Measurements from ENCODE around the gene DNAI1. TPM values are rescaled to one million over a fixed set of nuclear protein-coding genes. Genes with fewer than 3 reads are reported as not detected.

The DNAI1 gene
- total RNA-seq, 1 experiment from 2014 or later, result 1.1 TPM

DNA sequence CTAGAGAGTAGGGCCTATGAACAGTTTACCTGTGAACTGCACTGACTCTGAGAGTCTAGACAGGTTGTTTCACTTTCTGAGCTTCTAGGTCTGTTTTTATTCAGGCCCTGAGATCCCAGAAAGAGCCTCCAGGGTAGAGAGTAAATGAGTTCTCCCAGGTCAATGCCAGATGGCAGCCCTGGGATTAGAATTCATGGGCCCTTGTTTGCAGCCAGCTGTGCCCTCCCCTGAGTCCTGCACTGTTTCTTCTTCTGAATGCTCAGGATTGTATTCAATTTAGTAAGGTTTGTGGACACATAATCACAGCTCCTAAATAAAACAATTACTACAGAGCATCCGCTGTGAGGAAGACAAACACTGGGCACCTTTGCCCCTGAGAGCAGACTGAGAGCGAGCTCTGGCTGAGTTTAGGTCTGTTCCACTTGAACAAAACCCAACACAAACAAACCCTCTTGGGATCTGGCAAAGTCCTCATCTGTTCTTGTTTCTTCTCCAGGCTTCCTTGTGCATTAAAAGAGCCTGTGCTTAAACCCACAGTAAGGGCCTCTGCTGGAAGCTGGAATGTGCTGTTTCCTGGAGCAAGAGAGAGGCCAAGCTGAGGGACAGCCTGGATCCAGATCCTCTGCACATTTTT lies 30.2 kb upstream of the DNAI1 start:
- H3K36me3 ChIP-seq (ENCODE audit: control insufficient read depth in 1 of 2, insufficient read depth in 2 of 2, low read length in 2 of 2), result no peaks in the 10 kb centered on the region
- no peaks in the 10 kb centered on the region for H4K20me1 ChIP-seq (ENCODE audit: insufficient read depth)
- H3K4me2 ChIP-seq (ENCODE audit: low read length), result no peak overlapping the region
- intact Hi-C loops (cut with micrococcal nuclease), result no loop called here
- H3K9ac ChIP-seq (ENCODE audit: low read length), result no peak overlapping the region
- H3K9me2 ChIP-seq (ENCODE audit: insufficient read depth), result no peaks in the 10 kb centered on the region
- DNase-seq (ENCODE audit: low read depth, low spot score), result no peak
- no TSS peak for BruUV-seq (replicated peaks)
- H3K4me3 ChIP-seq (replicated peaks in 1 of 2; ENCODE audit: low read depth in 1 of 2, low read length in 2 of 2), result no peak overlapping the region
- ChIA-PET RAD21 (ENCODE audit: low non-redundant PET in 1 of 2, low total read pairs in 2 of 2, uncharacterized antibody in 2 of 2, unreplicated experiment in 2 of 2) (no interaction called here), POLR2A (no interaction called here), CTCF (no interaction called here)
- H3K79me2 ChIP-seq (ENCODE audit: insufficient read depth, low read length), result no peaks in the 10 kb centered on the region
- no peaks in the 10 kb centered on the region for H3K27me3 ChIP-seq (ENCODE audit: insufficient read depth, low read length)
- H2AFZ ChIP-seq (ENCODE audit: low read depth, low read length, poor library complexity, severe bottlenecking), result no peak overlapping the region
- no peak for TF ChIP-seq EZH2phosphoT487 (IDR thresholded peaks at IDR 0.05; ENCODE audit: borderline replicate concordance)
- TF ChIP-seq YY1 (IDR thresholded peaks at IDR 0.05; ENCODE audit: extremely low read depth, insufficient replicate concordance, low read depth, low read length), result no peak
- TF ChIP-seq, protein P1, sequence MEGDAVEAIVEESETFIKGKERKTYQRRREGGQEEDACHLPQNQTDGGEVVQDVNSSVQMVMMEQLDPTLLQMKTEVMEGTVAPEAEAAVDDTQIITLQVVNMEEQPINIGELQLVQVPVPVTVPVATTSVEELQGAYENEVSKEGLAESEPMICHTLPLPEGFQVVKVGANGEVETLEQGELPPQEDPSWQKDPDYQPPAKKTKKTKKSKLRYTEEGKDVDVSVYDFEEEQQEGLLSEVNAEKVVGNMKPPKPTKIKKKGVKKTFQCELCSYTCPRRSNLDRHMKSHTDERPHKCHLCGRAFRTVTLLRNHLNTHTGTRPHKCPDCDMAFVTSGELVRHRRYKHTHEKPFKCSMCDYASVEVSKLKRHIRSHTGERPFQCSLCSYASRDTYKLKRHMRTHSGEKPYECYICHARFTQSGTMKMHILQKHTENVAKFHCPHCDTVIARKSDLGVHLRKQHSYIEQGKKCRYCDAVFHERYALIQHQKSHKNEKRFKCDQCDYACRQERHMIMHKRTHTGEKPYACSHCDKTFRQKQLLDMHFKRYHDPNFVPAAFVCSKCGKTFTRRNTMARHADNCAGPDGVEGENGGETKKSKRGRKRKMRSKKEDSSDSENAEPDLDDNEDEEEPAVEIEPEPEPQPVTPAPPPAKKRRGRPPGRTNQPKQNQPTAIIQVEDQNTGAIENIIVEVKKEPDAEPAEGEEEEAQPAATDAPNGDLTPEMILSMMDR (IDR thresholded peaks at IDR 0.05 in 2 of 3, conservative IDR thresholded peaks at IDR 0.05 in 1 of 3; ENCODE audit: borderline replicate concordance in 1 of 3, insufficient read depth in 1 of 3, low read depth in 2 of 3, low read length in 2 of 3), result no peak
- TF ChIP-seq POLR2A (IDR thresholded peaks at IDR 0.05; ENCODE audit: borderline replicate concordance, extremely low read depth, insufficient read depth, insufficient read length), result no peak
- TF ChIP-seq EGR1 (IDR thresholded peaks at IDR 0.05; ENCODE audit: low read depth), result no peak
- no peak for TF ChIP-seq ZNF274 (IDR thresholded peaks at IDR 0.05; ENCODE audit: low read depth, low read length)
- no peak for TF ChIP-seq SRF (IDR thresholded peaks at IDR 0.05; ENCODE audit: low read depth)
- TF ChIP-seq, protein P2, sequence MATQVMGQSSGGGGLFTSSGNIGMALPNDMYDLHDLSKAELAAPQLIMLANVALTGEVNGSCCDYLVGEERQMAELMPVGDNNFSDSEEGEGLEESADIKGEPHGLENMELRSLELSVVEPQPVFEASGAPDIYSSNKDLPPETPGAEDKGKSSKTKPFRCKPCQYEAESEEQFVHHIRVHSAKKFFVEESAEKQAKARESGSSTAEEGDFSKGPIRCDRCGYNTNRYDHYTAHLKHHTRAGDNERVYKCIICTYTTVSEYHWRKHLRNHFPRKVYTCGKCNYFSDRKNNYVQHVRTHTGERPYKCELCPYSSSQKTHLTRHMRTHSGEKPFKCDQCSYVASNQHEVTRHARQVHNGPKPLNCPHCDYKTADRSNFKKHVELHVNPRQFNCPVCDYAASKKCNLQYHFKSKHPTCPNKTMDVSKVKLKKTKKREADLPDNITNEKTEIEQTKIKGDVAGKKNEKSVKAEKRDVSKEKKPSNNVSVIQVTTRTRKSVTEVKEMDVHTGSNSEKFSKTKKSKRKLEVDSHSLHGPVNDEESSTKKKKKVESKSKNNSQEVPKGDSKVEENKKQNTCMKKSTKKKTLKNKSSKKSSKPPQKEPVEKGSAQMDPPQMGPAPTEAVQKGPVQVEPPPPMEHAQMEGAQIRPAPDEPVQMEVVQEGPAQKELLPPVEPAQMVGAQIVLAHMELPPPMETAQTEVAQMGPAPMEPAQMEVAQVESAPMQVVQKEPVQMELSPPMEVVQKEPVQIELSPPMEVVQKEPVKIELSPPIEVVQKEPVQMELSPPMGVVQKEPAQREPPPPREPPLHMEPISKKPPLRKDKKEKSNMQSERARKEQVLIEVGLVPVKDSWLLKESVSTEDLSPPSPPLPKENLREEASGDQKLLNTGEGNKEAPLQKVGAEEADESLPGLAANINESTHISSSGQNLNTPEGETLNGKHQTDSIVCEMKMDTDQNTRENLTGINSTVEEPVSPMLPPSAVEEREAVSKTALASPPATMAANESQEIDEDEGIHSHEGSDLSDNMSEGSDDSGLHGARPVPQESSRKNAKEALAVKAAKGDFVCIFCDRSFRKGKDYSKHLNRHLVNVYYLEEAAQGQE (IDR thresholded peaks at IDR 0.05; ENCODE audit: low read depth), result no peak
- no peak for TF ChIP-seq TCF7L2 (IDR thresholded peaks at IDR 0.05; ENCODE audit: borderline replicate concordance, extremely low read depth, insufficient read depth, insufficient read length)
- TF ChIP-seq, protein P3, sequence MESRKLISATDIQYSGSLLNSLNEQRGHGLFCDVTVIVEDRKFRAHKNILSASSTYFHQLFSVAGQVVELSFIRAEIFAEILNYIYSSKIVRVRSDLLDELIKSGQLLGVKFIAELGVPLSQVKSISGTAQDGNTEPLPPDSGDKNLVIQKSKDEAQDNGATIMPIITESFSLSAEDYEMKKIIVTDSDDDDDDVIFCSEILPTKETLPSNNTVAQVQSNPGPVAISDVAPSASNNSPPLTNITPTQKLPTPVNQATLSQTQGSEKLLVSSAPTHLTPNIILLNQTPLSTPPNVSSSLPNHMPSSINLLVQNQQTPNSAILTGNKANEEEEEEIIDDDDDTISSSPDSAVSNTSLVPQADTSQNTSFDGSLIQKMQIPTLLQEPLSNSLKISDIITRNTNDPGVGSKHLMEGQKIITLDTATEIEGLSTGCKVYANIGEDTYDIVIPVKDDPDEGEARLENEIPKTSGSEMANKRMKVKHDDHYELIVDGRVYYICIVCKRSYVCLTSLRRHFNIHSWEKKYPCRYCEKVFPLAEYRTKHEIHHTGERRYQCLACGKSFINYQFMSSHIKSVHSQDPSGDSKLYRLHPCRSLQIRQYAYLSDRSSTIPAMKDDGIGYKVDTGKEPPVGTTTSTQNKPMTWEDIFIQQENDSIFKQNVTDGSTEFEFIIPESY (IDR thresholded peaks at IDR 0.05; ENCODE audit: extremely low read depth, insufficient replicate concordance, low read length), result no peak
- no peak for TF ChIP-seq ELF1 (IDR thresholded peaks at IDR 0.05; ENCODE audit: borderline replicate concordance, low read depth)
- no peaks in the 10 kb centered on the region for H3K4me1 ChIP-seq (ENCODE audit: control insufficient read depth in 1 of 2, insufficient read depth in 2 of 2, low read length in 2 of 2)
- ATAC-seq, result no peak
- H3K9me3 ChIP-seq (ENCODE audit: control insufficient read depth in 1 of 2, insufficient read depth in 1 of 2, low read depth in 1 of 2, low read length in 2 of 2), result no peaks in the 10 kb centered on the region
- no peak overlapping the region for H3K27ac ChIP-seq (ENCODE audit: low read depth, low read length)
